Measurements from ENCODE around the gene CACNA2D3. TPM values are rescaled to one million over a fixed set of nuclear protein-coding genes. Genes with fewer than 3 reads are reported as not detected.

The CACNA2D3 gene
- total RNA-seq, 4 donors from 2014 or later: 0.30 to 9.6 (median 3.9) TPM

- no peaks in the 10 kb centered on the region for H3K36me3 ChIP-seq
- TF ChIP-seq POLR2A (IDR thresholded peaks at IDR 0.05): no peak
- no peak for TF ChIP-seq EP300 (IDR thresholded peaks at IDR 0.05)
- no peak for TF ChIP-seq CTCF (IDR thresholded peaks at IDR 0.05)
- H3K9me3 ChIP-seq: peaks cover 0 to 12% (median 0%) of the 10 kb centered on the region in 4 donors
- no peak overlapping the region for H3K27ac ChIP-seq
- H3K4me3 ChIP-seq: no peak overlapping the region
- no peak for DNase-seq (ENCODE audit: low spot score in 2 of 2)
- no peaks in the 10 kb centered on the region for H3K27me3 ChIP-seq
- WGBS, 2 donors: 72 to 75% methylated on average over 8 of the region's 8 CpGs
- no peaks in the 10 kb centered on the region for H3K4me1 ChIP-seq
Measured at GRCh38 chr3:54481606-54482365, 359.4 kb downstream of the CACNA2D3 start.

GRCh38 chr3:54484334-54484733 lies 362.0 kb downstream of the CACNA2D3 start:
- Histone ChIP-seq H3K4me3 (no peak overlapping the region), H3K27ac (no peak overlapping the region), H3K27me3 (no peaks in the 10 kb centered on the region), H3K36me3 (no peaks in the 10 kb centered on the region), H3K4me1 (no peaks in the 10 kb centered on the region), H3K9me3 (peaks cover 0 to 1% (median 0%) of the 10 kb centered on the region in 4 donors)
- TF ChIP-seq POLR2A (IDR thresholded peaks at IDR 0.05) (no peak), EP300 (IDR thresholded peaks at IDR 0.05) (no peak), CTCF (IDR thresholded peaks at IDR 0.05) (no peak)
- 81 to 85% methylated on average over 6 of the region's 6 CpGs for WGBS, 2 donors
- DNase-seq (ENCODE audit: low spot score in 2 of 2): no peak

GRCh38 chr3:54486317-54486716 lies 364.0 kb downstream of the CACNA2D3 start:
- WGBS, 2 donors: 56 to 64% methylated on average over 1 of the region's 1 CpG
- no peak for DNase-seq (ENCODE audit: low spot score in 2 of 2)
- H3K36me3 ChIP-seq: no peaks in the 10 kb centered on the region
- no peaks in the 10 kb centered on the region for H3K9me3 ChIP-seq
- TF ChIP-seq EP300 (IDR thresholded peaks at IDR 0.05) (no peak), POLR2A (IDR thresholded peaks at IDR 0.05) (no peak), CTCF (IDR thresholded peaks at IDR 0.05) (no peak)
- no peaks in the 10 kb centered on the region for H3K27me3 ChIP-seq
- no peaks in the 10 kb centered on the region for H3K4me1 ChIP-seq
- no peak overlapping the region for H3K4me3 ChIP-seq
- no peak overlapping the region for H3K27ac ChIP-seq

GRCh38 chr3:54488297-54488696 lies 365.9 kb downstream of the CACNA2D3 start:
- no peak overlapping the region for H3K4me3 ChIP-seq
- H3K4me1 ChIP-seq: no peaks in the 10 kb centered on the region
- TF ChIP-seq POLR2A (IDR thresholded peaks at IDR 0.05) (no peak), EP300 (IDR thresholded peaks at IDR 0.05) (no peak), CTCF (IDR thresholded peaks at IDR 0.05) (no peak)
- H3K27me3 ChIP-seq: no peaks in the 10 kb centered on the region
- H3K27ac ChIP-seq: no peak overlapping the region
- no peak for DNase-seq (ENCODE audit: low spot score in 2 of 2)
- no peaks in the 10 kb centered on the region for H3K36me3 ChIP-seq
- H3K9me3 ChIP-seq: peaks cover 0 to 2% (median 0%) of the 10 kb centered on the region in 4 donors
- 89 to 94% methylated on average over 5 of the region's 5 CpGs for WGBS, 2 donors

GRCh38 chr3:54494209-54494608 lies 371.9 kb downstream of the CACNA2D3 start:
- WGBS, 2 donors: 75 to 83% methylated on average over 4 of the region's 4 CpGs
- Histone ChIP-seq H3K36me3 (no peaks in the 10 kb centered on the region), H3K9me3 (peaks cover 0 to 31% (median 0%) of the 10 kb centered on the region in 4 donors), H3K4me3 (no peak overlapping the region), H3K4me1 (no peaks in the 10 kb centered on the region), H3K27me3 (no peaks in the 10 kb centered on the region), H3K27ac (no peak overlapping the region)
- no peak for TF ChIP-seq CTCF (IDR thresholded peaks at IDR 0.05)
- TF ChIP-seq POLR2A (IDR thresholded peaks at IDR 0.05): no peak
- TF ChIP-seq EP300 (IDR thresholded peaks at IDR 0.05): no peak
- no peak for DNase-seq (ENCODE audit: low spot score in 2 of 2)

Data from tibial nerve (tissue), 4 donors.